Stimulated activated CD8-positive, alpha-beta memory T cell treated with anti-CD3 and anti-CD28 coated beads, Interleukin-2, amount 100 ng/mL, for 1 hour (primary cell): ENCODE measurements around the gene MOB3C.
A peak's percentile ranks its signal among the peaks of the same experiment; 100 is the strongest.

Experiments used
- DNase-seq, 2 donors: peaks; one replicate each; pipeline ENCODE4 v3.0.0-alpha.2; 2020; ENCODE audit warnings: low read depth in 2 of 2

MOB3C gene

GRCh38 chr1:46638921-46639320, 22.3 kb upstream of the MOB3C start:
- DNase-seq = no peak

- no peak for DNase-seq
Measured at GRCh38 chr1:46637444-46638083, 21.0 kb upstream of the MOB3C start.

- DNase-seq = no peak
Measured at GRCh38 chr1:46635205-46635604, 18.6 kb upstream of the MOB3C start.

- no peak for DNase-seq
Measured at GRCh38 chr1:46630719-46631118, 14.1 kb upstream of the MOB3C start.

- DNase-seq = no peak
Measured at GRCh38 chr1:46623743-46624644, 7.4 kb upstream of the MOB3C start.

- DNase-seq = no peak
Measured at GRCh38 chr1:46622344-46622743, 5.7 kb upstream of the MOB3C start.

- DNase-seq = no peak
Measured at GRCh38 chr1:46621930-46622329, 5.3 kb upstream of the MOB3C start.

GRCh38 chr1:46619656-46620258, 3.1 kb upstream of the MOB3C start:
- DNase-seq = no peak

- no peak for DNase-seq
Measured at GRCh38 chr1:46618754-46619415, 2.3 kb upstream of the MOB3C start.

GRCh38 chr1:46617833-46618232, 1.2 kb upstream of the MOB3C start:
- no peak for DNase-seq

GRCh38 chr1:46617108-46617800, 643 bp upstream of the MOB3C start:
- DNase-seq = no peak

- no peak for DNase-seq
Measured at GRCh38 chr1:46615735-46616134, 876 bp downstream of the MOB3C start.

GRCh38 chr1:46615088-46615487, 1.5 kb downstream of the MOB3C start:
- DNase-seq = no peak

- DNase-seq = no peak
Measured at GRCh38 chr1:46614604-46614984, 2.0 kb downstream of the MOB3C start.

GRCh38 chr1:46613661-46614603, 2.7 kb downstream of the MOB3C start:
- DNase-seq = peak in 1 of 2 donors; percentile 10

- no peak for DNase-seq
Measured at GRCh38 chr1:46612937-46613660, 3.5 kb downstream of the MOB3C start.

GRCh38 chr1:46611691-46612221, 4.9 kb downstream of the MOB3C start:
- no peak for DNase-seq

GRCh38 chr1:46607345-46608130, 9.1 kb downstream of the MOB3C start:
- DNase-seq = no peak
